ENCODE measurements around the gene TECPR2. TPM values are rescaled to one million over a fixed set of nuclear protein-coding genes. Genes with fewer than 3 reads are reported as not detected.

The TECPR2 gene
- total RNA-seq, 6 donors from 2014 or later = 16.3 to 71.2 (median 24.6) TPM

DNA sequence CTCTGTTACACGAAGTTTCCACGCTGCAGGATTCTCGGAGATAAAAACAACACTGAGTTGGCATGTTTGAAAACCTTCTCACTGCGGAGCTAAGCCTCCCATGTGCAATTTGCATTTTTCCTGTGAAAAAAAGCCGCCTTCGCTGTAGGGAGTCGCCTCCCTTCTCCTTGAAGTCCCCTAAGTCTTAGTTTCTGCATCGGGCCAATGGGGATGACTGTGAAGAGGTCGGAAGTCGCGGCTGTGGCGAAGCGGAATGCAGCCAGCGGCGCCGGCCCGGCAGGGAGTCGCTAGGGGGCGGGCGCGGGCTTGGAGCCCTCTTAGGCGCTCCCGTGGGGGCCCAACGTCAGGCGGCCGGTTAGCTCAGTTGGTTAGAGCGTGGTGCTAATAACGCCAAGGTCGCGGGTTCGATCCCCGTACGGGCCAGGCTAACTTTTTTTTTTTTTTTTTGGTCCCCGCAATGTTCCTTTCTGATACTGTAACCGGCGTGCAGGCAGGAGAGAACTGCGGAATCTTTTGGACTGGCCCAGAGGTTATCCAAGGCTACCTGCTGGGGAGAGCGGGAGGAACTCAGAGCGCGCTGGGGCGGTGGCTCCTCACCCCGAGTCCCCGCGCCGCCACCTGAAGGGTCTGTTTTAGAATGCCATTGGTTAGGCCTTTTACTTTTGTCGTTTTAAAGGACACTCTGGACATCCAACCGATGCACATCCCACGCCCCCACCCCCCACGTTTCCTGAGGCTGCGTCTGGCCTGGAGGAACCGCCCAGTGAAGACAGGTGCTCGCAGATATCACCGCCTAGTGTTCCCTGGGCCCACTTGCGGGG lies 45.8 kb upstream of the TECPR2 start:
- Histone ChIP-seq H3K27ac (peak overlapping the region; percentile 72 to 87 (median 78)), H3K27me3 (no peaks in the 10 kb centered on the region), H3K36me3 (no peaks in the 10 kb centered on the region), H3K4me3 (peak overlapping the region; percentile 33 to 66 (median 50)), H3K9me3 (no peaks in the 10 kb centered on the region), H3K4me1 (peaks cover 35 to 50% (median 40%) of the 10 kb centered on the region in 4 donors)
- peak; percentile 54 to 94 (median 88) for TF ChIP-seq CTCF (IDR thresholded peaks at IDR 0.05)
- TF ChIP-seq EP300 (IDR thresholded peaks at IDR 0.05) = no peak
- TF ChIP-seq POLR2A (IDR thresholded peaks at IDR 0.05) = no peak
- peak; percentile 54 to 69 for TF ChIP-seq POLR2AphosphoS5 (IDR thresholded peaks at IDR 0.05)
- DNase-seq (peak; percentile 96 to 100), ATAC-seq (ENCODE audit: low FRiP score in 2 of 2) (peak; percentile 90)
- WGBS, 2 donors = 1 to 3% methylated on average over 19 to 54 of the region's 54 CpGs

DNA sequence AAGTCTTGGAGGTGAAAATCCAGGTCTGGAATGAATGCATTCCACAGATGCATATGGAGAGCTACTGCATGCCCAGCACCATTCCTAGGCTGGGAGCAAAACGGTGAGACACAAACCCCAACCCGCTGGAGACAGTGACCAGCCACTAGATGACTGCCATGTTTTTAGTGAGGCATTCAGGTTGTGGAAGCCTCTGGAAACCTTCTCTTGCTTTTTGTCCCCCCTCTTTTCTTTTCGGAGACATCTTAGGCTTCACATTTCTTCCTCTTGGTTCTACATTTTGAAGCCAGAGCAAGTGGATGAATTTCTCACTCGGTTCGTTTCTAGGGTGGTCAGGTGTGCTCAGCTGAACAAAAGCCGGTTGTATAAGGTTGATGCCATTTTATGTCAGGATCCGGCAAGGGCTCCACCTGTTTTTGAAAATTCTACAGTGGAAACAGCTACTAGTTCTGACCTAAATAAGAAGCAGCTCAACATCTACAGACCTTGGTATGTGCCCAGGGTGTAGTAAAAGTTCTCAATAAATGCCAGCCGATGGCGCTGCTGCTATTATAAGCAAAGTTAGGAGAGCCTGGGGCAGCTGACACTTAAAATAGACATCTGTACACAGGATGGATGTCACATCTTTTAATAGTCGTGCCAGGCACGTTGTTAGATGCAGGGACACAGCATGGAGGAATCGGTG lies 45.0 kb upstream of the TECPR2 start:
- Histone ChIP-seq H3K4me1 (peaks cover 35 to 53% (median 40%) of the 10 kb centered on the region in 4 donors), H3K4me3 (peak overlapping the region; percentile 33 to 66 (median 50)), H3K27ac (peak overlapping the region; percentile 72 to 87 (median 78)), H3K9me3 (no peaks in the 10 kb centered on the region), H3K36me3 (no peaks in the 10 kb centered on the region), H3K27me3 (no peaks in the 10 kb centered on the region)
- DNase-seq (no peak), ATAC-seq (ENCODE audit: low FRiP score in 2 of 2) (no peak)
- no peak for TF ChIP-seq CTCF (IDR thresholded peaks at IDR 0.05)
- no peak for TF ChIP-seq EP300 (IDR thresholded peaks at IDR 0.05)
- TF ChIP-seq POLR2AphosphoS5 (IDR thresholded peaks at IDR 0.05) = no peak
- TF ChIP-seq POLR2A (IDR thresholded peaks at IDR 0.05) = no peak
- 46 to 47% methylated on average over 12 of the region's 12 CpGs for WGBS, 2 donors

- 62 to 66% methylated on average over 15 of the region's 15 CpGs for WGBS, 2 donors
- peaks cover 31 to 56% (median 36%) of the 10 kb centered on the region in 4 donors for H3K4me1 ChIP-seq
- peak overlapping the region; percentile 91 to 98 (median 94) for H3K27ac ChIP-seq
- TF ChIP-seq CTCF (IDR thresholded peaks at IDR 0.05) (no peak), POLR2A (IDR thresholded peaks at IDR 0.05) (no peak), POLR2AphosphoS5 (IDR thresholded peaks at IDR 0.05) (no peak), EP300 (IDR thresholded peaks at IDR 0.05) (no peak)
- no peaks in the 10 kb centered on the region for H3K27me3 ChIP-seq
- no peaks in the 10 kb centered on the region for H3K9me3 ChIP-seq
- DNase-seq (no peak), ATAC-seq (ENCODE audit: low FRiP score in 2 of 2) (no peak)
- H3K4me3 ChIP-seq = peak overlapping the region; percentile 33 to 93 (median 80)
- H3K36me3 ChIP-seq = no peaks in the 10 kb centered on the region
Measured at GRCh38 chr14:102318781-102319276, 43.9 kb upstream of the TECPR2 start.

GRCh38 chr14:102319351-102320032 lies 43.2 kb upstream of the TECPR2 start, which contains the start of gene ZNF839:
TSS of gene ZNF839 (plus strand) at chr14:102319746. CDS start at chr14:102319766, 20 bp downstream.
- DNase-seq = peak; percentile 94 to 99
- 2% methylated on average over 12 to 16 of the region's 71 CpGs for WGBS, 2 donors
- peak in 1 of 4 donors; percentile 23 for TF ChIP-seq EP300 (IDR thresholded peaks at IDR 0.05)
- TF ChIP-seq POLR2A (IDR thresholded peaks at IDR 0.05) = peak in 2 of 4 donors; percentile 51 to 65
- peak in 2 of 6 experiments; percentile 29 to 38 for TF ChIP-seq CTCF (IDR thresholded peaks at IDR 0.05)
- TF ChIP-seq POLR2AphosphoS5 (IDR thresholded peaks at IDR 0.05) = peak; percentile 78
- Histone ChIP-seq H3K4me3 (peak within 1 kb of the TSS; percentile 60 to 93 (median 80)), H3K27ac (peak within 1 kb of the TSS; percentile 91 to 98 (median 94)), H3K4me1 (peaks cover 28 to 53% (median 33%) of the 10 kb centered on the region in 4 donors), H3K36me3 (no peaks in the 10 kb centered on the region), H3K9me3 (no peaks in the 10 kb centered on the region), H3K27me3 (no peaks in the 10 kb centered on the region)
- ATAC-seq (ENCODE audit: low FRiP score in 2 of 2) = peak; percentile 85 to 88
